Mesenteric fat pad (tissue), 1 donor: ENCODE data around the gene PRR13. TPM values are rescaled to one million over a fixed set of nuclear protein-coding genes. Genes with fewer than 3 reads are reported as not detected.
A peak's percentile ranks its signal among the peaks of the same experiment; 100 is the strongest.
"Not testable (repeated sequence)": the region's sequence is repeated elsewhere in the genome, so short reads cannot be mapped to it uniquely, and the experiment has no call there.

Experiments used
- DNase-seq: peaks from one replicate; pipeline ENCODE4 v3.0.0-alpha.2; 2020; ENCODE audit warnings: low spot score
- total RNA-seq: library from RNA; stranded (reverse); fragmentation: NEBNext Ultra II Directional; extraction: Animal tissue kit (Norgen Biotek cat#: 25700); gene quantifications from one replicate; pipeline ENCODE4 v1.2.1, GENCODE V29; 2021
- donor health status: DM: yes; HTN: yes; CAD: no.

Gene PRR13
- total RNA-seq, 1 donor from 2014 or later: 119 TPM

DNA sequence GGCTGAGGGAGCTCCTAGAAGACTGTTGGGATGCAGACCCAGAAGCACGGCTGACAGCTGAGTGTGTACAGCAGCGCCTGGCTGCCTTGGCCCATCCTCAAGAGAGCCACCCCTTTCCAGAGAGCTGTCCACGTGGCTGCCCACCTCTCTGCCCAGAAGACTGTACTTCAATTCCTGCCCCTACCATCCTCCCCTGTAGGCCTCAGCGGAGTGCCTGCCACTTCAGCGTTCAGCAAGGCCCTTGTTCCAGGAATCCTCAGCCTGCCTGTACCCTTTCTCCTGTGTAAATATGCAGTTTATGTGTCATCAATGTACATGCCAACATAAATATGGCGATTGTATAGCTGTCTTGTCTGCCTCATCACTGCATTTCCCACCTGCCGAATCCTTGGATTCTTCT lies 10.3 kb upstream of the PRR13 start:
- DNase-seq: peak; percentile 57

DNA sequence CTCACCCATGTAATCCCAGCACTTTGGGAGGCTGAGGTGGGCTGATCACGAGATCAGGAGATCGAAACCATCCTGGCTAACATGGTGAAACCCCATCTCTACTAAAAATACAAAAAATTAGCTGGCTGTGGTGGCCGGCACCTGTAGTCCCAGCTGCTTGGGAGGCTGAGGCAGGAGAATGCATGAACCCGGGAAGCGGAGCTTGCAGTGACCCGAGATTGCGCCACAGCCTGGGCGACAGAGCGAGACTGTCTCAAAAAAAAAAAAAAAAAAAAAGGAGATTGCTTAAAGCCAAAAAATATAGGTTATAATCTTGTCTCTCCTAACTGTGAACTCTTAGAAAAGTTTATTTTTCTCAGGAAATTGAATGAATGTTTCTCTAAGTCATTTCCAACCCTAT lies 6.2 kb upstream of the PRR13 start:
- DNase-seq: not testable (repeated sequence)

DNA sequence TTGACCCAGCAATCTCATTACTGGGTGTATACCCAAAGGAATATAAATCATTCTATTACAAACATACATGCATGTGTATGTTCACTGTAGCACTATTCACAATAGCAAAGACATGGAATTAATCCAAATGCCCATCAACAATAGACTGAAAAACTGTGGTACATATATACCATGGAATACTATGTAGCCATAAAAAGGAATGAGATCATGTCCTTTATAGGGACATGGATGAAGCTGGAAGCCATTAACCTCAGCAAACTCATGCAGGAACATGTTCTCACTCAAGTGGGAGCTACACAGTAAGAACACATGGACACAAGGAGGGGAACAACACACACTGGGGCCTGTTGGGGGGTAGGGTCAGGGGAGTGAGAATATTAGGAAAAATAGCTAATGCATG lies 2.0 kb upstream of the PRR13 start:
- DNase-seq: not testable (repeated sequence)

DNA sequence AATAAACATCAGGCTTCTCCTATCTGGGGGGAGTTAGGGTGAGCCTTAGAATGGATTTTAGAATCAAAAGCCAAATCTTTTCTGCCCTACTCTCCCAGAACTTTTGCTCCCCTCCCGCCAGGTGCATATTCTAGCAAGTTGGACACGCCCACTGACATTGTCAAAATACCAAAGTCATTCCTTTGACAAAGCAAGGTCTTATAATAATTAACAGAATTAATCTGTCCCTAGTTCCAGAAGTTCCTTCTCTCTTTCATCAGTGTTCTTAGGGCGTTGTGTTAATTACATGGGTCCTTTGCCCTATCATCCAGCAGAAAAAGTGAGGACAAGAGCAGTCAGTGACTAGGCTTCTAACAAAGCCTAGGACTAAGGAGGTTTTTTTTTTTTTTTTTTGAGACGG lies 2.4 kb downstream of the PRR13 start:
- DNase-seq: peak; percentile 4

DNA sequence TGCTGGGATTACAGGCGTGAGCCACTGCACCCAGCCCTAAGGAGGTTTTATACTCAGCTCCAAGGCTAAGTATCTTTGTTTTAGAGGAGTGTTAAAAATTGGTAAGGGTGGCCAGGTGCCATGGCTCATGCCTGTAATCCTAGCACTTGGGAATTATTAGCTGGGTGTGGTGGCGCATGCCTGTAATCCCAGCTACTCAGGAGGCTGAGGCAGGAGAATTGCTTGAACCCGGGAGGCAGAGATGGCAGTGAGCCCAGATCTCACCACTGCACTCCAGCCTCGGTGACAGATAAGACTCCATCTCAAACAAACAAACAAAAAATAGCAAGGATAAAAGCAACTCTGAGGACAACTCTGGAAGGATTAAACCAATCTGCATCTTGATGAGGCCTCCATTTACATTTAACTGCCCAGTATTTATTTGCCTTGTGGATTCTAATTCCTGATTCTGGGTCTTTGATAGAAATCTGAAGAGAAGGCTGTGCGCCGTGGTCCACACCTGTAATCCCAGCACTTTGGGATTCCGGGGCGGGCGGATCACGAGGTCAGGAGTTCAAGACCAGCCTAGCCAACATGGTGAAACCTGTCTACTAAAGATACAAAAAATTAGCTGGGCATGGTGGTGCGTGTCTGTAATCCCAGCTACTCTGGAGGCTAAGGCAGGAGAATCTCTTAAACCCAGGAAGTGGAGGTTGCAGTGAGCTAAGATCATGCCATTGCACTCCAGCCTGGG lies 3.2 kb downstream of the PRR13 start:
- DNase-seq: peak; percentile 59

DNA sequence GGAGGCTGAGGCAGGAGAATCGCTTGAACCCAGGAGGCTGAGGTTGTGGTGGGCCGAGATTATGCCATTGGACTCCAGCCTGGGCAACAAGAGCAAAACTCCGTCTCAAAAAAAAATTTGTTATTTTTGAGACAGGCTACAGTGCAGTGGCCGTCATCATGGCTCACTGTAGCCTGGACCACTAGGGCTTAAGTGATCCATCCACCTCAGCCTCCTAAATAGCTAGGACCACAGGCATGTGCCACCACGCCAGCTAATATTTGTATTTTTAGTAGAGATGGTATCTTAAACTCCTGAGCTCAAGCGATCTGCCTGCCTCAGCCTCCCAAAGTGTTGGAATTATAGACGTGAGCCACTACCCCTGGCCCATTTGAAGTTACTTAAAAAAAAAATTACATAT lies 9.4 kb downstream of the PRR13 start:
- DNase-seq: no peak

DNA sequence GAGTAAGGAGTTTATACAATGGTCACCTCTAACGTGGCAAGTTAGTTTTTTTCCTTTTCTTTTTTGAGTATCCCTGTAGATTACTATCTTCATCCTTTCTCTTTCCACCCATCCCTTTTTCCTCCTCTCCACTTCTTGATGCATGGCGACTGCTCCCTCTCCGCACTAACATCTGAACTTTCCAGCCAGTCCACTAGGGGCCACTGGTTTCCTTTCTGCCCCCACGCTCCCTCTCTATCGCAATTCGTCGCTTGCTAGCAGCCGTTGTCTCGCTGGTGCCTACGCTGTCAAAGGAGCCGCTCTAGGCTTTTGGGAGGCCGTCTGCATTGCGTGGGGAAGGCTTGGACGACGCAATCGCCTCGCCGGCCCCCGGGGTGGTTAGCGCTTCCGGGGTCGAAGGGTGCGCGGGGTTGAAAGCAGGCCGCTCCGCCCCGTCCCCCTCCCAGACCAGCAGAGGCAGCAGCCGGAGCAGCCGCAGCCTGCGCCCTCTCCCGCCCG lies 10.2 kb downstream of the PRR13 start, which contains the start of gene PCBP2:
PCBP2 (plus strand) TSS at position 442 of the 498 bp plus-strand sequence. CDS start 2,699 bp downstream, outside the sequence.
- DNase-seq: peak; percentile 98

DNA sequence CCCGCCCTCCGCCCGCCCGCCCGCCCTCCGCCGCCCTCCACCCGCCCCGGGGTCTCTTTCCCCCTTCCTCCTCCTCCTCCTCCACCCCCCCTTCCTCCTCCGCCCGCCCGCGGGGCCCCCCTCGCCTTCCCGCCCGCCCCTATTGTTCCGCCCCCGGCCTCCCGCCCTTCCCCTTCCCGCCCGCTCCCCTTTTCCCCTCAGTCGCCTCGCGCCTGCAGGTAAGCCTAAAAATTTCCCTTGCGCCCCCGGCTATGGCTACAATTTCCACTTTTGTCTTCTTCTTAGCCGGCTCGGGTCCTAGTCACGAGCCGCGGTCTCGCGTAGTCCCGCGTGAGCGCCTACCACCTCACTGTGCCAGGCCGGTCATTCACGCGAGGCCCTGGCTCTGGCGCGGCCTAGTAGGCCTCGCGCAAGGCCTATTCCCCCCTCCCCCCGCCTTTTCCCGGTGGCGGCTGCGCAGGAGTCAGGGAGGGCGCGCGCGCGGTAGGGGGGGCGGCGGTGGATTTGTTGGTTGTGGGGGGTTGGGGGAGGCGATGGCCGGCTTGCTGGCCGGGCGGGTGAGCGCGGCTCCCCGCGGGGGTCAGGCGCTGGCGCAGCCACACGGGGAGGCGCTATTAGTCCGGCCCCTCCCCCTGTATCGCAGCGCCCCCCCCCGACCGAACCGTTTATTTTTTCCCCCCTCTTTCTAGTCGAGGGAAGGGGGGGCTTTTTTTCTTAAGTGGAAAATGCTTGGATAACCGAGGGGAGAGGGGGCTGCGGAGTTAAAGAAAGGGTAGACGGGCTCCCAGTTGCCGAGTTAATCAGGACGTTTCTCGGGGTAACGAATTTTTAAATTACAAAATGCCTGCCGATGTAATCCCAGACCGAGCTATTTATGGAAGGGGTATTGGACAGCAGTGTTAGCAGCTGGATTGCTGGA lies 10.9 kb downstream of the PRR13 start:
- peak; percentile 95 for DNase-seq

DNA sequence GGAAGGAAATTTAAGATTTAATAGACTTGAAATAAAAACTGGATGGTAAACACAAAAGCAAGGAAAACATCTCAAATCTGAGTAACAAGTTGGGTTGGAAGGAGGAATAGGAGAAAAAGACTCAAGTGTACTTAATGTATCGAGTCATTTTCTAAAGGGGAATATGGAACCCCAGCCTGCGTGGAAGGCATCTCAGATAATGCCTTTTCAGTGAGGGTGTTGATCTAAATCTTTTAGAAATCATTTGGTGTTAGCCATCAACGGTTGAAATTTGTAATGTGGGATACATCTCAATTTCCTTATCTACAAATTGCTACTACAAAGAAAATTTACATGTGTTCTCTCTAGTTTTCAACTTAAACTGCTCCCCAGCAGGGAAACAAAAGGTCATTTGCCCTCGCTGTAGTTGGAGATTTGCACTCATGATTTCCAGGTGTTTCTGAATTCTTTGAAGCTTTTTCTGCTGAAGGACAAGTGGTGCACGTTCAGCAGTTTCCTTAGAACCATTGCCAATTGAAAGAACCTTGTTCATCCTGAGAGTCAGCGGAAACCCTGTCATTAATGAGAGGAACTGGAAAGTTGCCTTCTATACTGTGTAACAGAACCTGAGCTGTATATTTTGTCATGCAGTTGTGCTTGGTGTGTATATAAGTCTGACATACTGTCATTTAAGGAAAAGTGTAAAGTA lies 12.6 kb downstream of the PRR13 start:
- no peak for DNase-seq

DNA sequence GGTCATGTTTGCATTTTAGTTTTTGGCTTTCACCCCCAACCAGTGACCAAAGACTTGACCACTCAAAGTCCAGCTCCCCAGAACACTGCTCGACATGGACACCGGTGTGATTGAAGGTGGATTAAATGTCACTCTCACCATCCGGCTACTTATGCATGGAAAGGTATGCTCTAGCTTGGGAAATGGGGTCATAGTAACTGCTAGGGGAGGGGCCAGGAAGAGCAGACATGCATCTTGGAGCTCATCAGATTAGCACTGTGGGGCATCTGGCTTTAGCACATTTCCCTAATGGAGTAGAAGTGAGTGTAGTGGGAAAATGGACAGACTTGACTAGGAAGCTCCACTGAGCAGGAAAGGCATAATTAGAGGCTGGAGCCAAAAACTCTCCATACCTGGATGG lies 13.2 kb downstream of the PRR13 start:
- no peak for DNase-seq

DNA sequence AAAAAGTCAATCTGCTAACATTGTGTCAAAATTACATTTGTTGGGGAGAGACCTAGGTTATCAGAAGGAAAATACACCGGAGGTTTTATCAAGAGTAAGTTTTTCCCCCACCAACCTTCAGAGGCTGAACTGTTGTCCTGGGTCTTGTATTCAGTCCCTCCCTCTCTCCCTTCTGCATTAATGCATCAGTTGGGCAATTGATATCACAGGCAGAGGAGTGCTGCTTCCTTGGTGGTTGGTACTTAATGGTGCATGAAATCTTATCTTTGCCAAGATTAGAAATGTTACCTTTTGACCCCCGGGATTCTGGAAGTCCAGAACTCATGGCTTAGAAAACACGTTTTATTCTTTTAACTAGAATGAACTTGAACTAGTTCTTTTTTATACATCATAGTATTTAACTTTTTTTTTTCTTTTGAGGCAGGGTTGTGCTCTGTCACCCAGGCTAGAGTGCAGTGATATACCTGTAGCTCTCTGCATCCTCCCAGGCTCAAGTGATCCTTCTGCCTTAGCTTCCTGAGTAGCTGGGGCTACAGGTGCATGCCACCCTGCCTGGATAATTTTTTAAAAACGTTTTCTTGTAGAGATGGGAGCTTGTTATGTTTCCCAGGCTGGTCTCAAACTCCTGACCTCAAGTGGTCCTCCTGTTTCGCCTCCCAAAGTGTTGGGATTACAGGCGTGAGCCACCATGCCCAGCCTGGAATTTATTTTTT lies 15.3 kb downstream of the PRR13 start:
- no peak for DNase-seq

DNA sequence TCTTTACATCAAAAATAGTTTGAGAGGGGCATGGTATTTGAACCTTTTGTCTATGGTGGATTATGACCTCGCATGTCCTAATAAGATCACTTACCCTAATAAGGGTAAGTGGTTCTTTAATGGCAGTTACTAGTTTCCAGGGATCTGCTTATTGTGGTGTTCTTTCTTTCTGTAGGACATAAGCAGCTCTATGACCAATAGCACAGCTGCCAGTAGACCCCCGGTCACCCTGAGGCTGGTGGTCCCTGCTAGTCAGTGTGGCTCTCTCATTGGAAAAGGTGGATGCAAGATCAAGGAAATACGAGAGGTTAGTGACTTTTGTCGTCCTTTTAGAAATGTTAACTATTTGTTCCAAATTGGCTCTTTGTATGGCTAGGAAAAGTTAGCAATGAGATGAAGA lies 17.6 kb downstream of the PRR13 start:
- DNase-seq: no peak

DNA sequence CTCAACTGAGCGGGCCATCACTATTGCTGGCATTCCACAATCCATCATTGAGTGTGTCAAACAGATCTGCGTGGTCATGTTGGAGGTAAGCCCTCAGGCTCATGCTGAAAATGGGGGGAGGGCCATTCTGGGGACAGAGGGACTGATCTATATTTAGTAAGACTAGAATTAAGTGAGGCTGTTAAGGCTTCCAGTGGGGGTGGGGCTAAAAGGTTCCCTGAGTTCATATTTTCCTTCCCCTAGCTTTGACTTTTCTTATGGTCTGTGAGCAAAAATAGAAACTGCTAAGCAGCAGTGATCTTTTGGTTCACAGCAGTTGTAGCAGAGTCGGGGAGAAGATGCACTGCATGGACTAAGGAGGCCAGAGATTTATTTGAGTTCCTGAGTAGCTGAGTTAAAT lies 19.5 kb downstream of the PRR13 start:
- no peak for DNase-seq

DNA sequence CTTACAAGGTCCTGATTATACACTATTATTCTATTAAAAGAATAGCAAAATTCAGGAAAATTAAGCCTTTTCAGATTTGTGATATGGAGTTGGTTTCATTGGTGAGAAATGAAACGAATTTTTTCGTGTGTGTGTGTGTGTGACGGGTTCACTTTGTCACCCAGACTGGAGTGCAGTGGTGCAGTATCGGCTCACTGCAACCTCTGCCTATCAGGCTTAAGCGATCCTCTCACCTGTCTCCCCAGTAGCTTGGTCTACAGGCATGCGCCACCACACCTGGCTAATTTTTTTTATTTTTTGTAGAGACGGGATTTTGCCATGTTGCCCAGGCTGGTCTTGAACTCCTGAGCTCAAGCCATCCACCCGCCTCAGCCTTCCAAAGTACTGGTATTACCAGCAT lies 20.1 kb downstream of the PRR13 start:
- DNase-seq: no peak

DNA sequence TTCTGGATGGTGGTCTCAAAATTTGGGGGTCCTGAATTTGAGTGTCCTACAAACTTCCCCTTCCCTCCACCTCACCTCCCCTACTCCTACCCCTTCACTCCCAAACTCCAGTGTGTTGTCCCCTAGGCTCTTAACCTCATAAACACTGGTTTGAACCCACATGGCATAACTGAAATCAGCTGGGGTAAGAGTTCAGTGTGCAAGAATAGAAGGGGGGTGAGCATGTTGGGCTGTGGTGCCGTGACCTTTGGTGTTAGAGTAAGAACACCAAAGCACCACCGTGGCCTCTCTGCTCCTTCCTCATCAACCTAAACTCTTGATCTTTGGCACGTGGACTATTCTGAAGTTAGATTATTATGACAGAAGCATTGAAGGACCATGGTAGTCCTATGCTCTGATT lies 21.4 kb downstream of the PRR13 start:
- DNase-seq: no peak

DNA sequence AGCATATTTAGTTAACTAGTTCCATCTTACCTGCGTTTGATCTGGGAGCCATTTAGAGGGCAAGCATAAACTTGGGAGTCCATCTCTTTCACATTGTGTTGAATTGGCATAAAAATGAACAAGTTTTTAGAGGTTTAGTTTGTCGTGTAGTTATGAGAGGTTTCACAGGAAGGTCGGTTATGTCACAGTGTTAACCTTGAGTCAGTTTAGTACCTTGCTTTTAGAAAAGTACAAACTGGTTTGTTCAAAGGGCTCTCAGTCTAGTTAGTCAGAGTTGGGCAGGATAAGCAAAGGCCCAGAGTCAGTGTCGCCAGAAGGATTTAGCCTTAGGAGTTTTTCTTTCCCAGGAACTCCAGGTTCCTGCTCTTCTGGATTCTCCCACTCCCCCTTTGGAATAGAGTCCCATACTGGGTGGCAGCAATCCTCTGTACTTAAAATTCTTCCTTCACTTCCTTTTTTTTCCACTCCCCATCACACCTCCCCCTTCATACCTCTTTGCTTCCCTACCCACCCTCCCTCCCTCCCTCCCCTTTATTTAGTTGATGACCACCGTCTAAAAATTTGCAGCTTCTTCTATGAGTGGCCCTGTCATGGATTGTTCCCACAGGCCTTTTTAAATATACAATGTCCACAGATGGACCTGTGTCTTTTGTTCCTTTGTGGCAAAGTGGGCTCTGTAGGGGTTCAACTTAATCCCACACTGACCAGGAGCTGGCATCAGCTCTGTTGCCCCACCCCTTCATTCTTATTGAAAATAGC lies 22.4 kb downstream of the PRR13 start:
- no peak for DNase-seq

DNA sequence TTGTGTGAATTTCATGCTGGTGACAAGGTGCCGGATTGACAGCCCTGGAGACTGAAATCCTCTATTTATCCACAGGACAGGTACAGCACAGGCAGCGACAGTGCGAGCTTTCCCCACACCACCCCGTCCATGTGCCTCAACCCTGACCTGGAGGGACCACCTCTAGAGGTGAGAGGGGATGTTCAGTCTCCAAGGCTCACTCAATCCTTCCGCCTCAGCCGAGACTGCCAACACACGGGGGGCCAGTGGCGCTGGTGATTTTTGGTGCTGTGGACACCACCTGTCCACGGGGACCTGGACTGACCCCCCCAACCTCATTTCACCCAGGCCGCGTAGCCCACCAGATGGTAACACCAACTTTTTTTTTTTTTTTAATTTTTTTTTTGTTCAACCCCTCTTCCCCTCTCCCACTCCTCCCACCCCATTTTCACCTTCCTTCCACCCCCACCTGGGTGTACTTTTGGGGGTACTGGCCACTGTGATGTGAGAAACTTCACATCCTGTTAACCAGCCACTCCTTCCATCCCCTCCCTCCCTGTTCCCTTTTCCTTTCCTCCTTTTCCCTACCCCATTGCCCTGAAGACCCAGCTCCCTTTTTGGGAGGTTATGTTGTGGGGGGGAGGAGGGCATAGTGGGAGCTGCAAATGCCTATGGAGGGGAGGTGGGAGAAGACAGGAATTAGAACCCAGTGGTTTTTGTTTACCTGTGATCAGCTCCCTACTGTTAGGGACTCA lies 23.3 kb downstream of the PRR13 start:
- DNase-seq: no peak

DNA sequence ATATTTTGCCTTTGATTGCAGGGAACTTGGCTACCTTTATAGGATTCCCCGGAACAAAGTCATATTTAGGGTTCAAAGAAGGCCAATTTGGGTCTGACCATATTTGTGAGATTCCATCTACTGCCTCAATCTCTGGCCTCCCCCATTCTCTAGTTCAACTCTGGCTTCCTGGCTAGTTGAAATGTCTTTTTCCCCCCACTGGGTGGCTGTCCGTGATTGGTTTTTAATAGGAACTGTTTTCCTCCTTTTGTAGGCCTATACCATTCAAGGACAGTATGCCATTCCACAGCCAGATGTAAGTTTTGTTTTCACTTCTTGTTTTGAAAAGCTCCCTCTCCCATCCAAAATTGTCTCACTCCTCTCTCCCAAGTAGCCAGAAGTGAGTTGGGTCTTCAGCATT lies 24.1 kb downstream of the PRR13 start:
- DNase-seq: no peak

DNA sequence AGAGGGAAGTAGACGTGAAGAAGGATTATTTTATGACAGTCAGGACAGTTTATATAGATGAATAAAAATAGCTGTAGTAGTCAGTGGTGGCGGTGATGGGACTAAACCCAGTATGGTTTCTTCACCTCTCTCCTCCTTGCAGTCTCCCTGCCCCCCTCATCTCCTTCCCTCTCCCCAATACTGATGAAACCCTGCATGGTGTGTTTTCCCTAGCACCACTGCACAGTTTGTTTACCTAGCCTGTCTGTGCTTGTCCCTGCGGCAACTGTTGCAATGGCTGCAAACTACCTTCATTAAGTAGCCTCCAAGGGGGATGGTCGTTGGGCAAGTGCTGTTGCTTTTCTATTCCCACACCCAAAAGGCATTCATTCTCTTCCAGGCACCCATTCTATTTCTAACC lies 25.1 kb downstream of the PRR13 start:
- DNase-seq: no peak

DNA sequence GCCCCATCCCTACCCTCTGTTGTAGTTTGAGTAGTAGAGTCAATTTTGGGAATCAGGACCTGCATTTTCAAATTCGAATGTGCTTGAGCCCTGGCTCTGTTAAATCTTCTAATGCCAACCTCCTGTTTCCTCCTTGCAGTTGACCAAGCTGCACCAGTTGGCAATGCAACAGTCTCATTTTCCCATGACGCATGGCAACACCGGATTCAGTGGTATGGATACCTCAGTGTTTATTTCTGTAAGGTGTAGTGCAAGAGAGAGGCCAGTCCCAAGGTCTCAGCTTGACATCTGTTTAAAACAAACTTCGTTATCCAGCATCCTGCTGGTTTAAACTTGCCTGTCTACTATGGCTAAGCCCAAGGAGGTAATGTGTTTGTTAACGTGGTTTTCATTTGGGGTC lies 25.5 kb downstream of the PRR13 start:
- DNase-seq: no peak
